NOMO-1 treated with DMSO at 0.1 percent for 48 hours (cell line): ENCODE measurements around the gene RAB36.
A peak's percentile ranks its signal among the peaks of the same experiment; 100 is the strongest.

Experiments
- DNase-seq: peaks from one replicate; lab custom pipeline; 2025; ENCODE audit not compliant: unreplicated experiment; lab: John Stamatoyannopoulos, UW

Gene RAB36

DNA sequence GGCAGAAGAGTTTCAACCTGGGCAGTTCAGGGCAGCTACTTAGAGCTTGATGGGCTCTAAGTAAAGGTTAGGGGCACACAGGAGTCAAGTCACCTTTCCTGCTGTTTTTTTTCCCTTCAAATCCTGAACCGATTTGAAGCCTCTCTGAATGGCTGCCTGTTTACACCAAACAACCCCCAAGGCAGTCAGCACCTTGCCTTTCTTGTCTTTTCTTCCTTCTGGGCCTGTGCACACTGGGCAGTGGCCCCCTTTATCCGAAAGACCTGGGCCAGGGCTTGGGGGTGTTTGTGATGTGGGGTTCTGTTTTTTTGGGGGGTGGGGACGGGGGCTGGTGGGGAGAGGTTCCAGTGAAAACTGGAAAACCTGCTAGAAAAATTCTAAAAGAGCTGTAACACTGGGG lies 7.8 kb upstream of the RAB36 start:
- DNase-seq = no peak

GRCh38 chr22:23137905-23138561 lies 7.2 kb upstream of the RAB36 start:
- peak; percentile 80 for DNase-seq

DNA sequence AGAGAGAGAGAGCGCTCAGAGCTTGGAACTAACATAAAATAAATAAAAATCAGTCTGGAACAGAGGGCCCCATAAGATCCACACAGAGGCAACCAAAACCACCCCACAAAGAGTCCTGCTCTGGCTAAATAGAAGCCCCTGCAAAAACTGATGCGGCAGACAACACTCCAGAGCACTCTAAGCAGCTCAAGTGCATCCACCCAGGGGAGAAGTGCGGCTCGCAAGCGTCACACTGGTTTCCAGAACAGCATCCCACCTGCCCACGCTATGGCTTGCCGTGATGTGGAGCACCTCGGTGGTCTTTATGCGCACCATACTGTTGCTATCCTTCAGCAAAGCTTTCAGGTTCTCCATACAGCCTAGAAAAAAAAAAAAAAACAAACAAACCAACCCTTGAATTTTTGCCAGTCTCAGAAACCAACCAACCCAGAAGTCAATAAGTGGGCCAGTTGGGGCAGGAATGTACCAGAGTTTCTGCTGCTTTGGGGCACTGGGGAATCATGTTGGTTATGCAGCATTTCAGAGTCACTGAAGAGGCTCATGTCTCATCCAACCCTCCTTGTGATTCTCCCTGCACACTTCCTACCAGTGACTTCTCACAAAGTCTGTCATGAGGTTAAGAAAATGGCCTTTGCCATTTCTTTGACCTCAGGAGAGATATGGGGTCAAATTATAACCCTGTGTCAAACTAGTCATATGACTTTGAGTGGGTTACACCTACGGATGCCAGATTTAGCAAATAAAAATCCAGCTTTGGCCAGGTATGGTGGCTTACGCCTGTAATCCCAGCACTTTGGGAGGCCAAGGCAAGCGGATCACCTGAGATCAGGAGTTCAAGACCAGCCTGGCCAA lies 6.5 kb upstream of the RAB36 start:
- no peak for DNase-seq

DNA sequence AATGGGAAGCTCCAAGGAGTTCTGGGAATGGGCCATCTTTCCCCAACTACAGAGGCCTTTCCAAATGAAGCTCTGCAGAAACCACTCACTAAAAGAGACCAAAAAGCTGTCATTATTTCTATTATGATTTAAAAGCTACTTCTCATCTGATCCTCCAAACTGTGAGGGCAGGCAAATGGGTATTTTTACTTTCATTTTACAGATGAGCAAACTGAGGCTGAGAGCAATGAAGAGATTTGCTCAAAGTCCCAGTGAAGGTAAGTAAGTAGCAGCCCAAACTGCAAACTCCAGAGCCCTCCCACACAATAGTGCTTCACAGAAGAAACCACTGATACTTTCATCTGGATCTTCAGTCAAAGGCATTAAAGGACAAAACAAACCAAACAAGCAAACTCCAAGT lies 4.9 kb upstream of the RAB36 start:
- DNase-seq = no peak

GRCh38 chr22:23142546-23143105 lies 2.7 kb upstream of the RAB36 start:
- no peak for DNase-seq

GRCh38 chr22:23143119-23143518 lies 2.2 kb upstream of the RAB36 start:
- no peak for DNase-seq

DNA sequence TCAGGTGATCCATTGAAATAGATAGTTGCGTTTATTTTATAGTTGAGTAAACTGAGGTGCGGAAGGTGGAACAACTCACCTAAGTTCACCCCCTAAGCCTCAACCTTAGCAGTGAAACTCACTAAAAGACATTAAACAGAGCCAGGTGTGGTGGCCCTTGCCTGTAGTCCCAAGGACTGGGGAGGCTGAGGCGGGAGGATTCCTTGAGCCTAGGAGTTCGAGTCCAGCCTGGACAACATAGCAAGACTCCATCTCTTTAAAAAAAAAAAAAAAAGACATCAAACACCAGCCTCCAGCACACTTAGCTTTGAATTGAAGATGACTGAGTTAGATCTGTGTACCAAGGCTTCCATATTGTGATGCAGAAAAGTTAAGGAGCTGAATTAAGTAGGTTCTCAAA lies 845 bp upstream of the RAB36 start:
- no peak for DNase-seq

DNA sequence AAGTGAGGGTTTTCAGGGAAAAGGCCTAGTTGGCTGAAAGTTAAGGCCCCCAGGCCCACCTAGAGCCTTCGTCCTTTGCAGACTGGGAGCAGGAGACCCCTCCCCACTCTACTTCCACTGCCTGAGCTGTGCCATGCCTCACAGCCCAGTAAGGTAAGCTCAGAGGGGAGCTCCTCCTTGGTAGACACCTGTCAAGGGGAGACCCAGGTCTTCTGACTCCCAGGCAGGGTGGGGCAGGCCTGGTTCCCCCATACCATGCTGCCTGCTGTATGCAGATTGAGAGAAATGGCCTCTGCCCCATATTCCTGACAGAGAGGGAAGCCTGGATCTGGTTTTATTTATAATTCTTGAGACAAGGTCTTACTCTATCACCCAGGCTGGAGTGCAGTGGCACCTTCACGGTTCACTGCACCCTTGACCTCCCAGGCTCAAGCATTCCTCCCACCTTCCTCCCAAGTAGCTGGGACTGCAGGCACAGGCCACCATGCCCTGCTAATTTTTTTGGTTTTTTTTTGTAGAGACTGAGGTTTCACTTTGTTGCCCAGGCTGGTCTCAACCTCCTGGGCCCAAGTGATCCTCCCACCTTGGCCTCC lies 697 bp downstream of the RAB36 start:
- no peak for DNase-seq

- DNase-seq = no peak
Measured at GRCh38 chr22:23146478-23147205, 1.4 kb downstream of the RAB36 start.

DNA sequence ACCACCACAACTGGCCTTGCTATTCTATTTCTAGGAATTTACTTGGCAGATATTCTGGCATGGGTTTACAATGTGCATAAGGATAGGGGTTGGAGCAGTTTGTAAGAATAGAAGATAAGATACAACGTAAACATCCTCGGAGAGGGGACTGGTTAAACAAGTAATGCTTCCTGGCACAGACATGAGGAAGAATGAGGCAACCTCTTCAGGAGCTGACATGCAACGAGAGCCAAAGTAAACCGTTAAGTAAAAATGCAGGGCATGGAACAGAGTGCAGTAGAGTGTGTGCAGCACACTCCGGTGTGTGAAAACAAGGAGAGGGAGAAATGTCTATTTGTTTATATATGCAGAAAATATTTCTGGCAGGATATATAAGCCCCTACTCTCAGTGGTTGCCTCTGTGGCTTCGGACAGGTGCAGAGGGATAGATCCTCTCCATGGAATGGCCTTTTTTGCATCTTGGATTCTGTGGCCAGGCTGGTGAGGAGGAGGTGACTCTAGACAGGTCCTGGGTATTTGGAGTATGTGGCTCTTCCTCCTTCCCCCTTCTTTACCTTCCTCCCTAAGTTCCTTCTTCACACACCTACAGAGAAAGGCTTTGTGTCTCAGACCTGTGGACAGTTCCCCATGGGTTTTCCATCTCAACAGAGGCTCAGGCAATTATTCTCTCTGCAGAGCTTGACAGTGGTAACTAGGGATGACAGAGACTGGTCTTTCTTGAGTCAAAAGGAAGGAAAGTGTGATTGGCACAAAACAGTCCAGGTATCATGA lies 2.5 kb downstream of the RAB36 start:
- no peak for DNase-seq

DNA sequence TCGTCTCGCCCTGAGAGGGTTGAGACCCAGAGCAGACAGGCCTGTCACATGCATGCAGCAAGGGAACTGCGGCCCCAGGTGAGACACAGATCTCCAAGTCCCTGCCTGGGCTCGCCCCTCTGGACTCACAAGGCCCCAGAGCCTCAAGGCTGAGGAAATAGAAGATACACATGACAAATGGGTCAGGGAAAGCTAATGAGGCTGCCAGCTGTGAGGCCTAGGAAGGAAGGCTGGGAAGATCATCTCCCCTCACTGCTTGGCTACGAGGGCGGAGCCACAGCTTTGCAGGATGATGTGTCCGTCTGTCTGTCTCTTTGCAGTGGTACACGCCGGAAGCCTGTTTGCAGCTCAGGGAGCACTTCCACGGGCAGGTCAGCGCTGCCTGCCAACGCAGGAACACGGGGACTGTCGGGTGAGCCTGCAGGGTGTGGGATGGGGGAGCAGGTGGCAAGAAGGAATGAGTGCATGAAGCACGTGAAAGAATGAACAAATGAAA lies 4.5 kb downstream of the RAB36 start:
- no peak for DNase-seq

GRCh38 chr22:23150762-23151161 lies 5.5 kb downstream of the RAB36 start:
- DNase-seq = no peak

DNA sequence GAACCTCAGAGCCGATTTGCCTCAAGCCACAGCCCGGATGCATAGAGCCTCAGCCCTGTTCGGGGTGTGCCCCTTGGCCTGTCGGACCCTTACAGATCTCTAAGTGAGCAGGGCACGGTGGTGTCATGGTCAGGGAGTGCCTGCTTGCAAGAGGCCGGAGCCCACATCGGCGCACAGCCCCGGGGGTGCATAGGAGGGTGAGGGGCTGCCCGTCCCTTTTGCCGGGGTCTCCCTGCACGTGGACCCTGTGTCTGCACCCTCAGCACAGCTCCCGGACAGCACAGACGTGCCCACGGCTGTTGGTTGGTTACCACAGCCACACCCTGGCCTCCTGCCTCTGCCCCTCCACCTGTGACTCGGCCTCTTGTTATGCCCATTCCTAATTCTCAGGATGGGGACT lies 6.5 kb downstream of the RAB36 start:
- no peak for DNase-seq

DNA sequence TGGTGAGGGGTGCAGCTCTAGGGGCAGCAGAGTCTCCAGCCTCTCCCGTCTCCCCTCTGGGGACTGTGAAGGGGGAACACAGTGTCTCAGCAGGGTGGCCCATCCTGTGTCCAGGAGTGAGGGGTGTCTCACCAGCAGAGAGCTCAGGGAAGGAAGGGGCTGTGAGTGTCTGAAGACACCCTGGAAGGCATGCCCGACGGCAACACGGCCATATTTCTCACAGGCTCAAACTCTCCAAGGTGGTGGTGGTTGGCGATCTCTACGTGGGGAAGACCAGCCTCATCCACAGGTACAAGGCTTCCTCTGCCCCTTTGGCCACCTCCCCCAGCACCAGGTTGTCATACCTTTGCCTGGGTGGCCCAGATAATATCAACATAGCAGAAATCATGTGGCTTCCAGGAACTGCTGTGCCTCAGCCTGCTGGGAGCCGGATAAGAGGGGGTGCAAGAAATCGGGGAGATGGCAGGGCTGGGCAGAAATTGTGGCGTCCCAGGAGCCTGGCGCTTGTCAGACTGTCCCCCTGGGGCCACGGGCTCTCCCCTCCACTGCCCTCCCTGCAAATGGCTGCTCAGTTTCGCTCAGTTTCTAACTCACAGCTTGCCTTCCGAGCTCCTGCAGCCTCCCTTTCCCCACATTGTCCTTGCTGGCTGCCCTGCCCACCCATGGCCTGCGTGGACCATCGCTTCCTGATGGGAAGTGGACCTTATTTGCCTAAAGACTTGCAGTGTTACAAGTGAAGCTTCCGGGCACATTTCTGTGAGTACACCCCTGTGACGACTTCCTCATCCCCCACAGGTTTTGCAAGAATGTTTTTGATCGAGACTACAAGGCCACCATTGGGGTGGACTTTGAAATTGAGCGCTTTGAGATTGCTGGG lies 7.2 kb downstream of the RAB36 start:
- DNase-seq = peak; percentile 77

GRCh38 chr22:23153994-23154393 lies 8.7 kb downstream of the RAB36 start:
- DNase-seq = no peak

DNA sequence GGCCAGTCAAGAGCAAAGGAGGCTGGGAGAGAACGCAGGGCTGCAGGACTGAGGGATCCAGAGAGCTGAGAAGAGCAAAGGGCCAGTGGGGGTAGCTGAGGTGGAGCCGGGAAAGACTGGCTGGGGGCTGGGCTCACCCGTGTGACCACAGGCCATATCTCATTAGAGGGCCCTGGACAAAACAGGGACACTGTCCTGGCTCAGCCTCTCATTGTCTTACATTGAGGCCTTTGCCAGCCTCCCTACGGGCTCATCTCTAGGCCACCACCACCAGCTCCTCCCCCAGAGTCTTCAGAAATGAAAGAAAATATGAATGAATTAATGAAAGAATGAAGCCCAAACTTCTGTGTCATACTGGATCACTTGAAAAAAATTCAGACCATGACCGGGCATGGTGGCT lies 9.2 kb downstream of the RAB36 start:
- DNase-seq = no peak

DNA sequence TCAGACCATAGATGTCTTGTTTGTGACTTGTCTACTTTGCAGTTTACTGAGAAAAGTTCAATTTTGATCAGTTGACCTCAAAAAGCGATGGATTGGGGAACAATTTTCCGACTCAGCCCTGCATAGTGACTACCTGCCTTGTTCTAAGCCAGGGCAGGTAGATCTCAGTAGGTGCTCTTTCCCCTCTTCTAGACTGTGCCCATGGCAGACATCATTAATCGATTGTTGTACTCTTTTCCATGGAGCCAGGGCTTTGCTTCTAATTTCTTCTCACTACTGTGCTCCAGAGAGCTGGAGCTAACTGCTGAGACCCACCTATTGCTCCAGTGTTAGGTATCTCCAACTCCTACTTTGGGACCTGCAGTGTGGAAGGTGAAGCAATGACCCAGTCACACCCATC lies 9.9 kb downstream of the RAB36 start:
- DNase-seq = no peak

DNA sequence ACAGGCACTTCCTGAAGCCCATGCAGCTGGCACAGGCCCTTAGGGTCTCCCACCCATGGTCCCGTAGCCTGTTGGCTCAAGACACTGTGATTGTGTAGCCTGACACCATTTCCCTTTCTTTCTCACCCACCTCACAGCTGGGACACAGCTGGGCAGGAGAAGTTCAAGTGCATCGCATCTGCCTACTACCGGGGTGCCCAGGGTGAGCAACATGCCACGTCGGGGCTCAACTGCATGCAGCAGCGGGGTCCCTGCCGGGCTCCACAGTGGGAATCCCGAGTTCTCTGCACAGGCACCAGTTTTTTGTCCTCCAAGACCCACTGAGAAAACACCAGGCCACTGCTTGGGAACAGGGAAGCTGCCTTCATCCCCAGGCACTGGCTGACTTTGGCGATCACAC lies 10.6 kb downstream of the RAB36 start:
- no peak for DNase-seq

GRCh38 chr22:23156286-23156685 lies 11.0 kb downstream of the RAB36 start:
- no peak for DNase-seq
